HG02759 (cell line): ENCODE measurements around the gene SARNP.

Experiments
- ATAC-seq: cut with Tn5 transposase; IDR thresholded peaks from one replicate; pipeline ENCODE4 v1.9.1; 2021; ENCODE audit warnings: mild to moderate bottlenecking, moderate library complexity; ENCODE audit not compliant: unreplicated experiment

Gene SARNP

GRCh38 chr12:55711786-55712553 is 105.6 kb downstream of the SARNP start:
- no peak for ATAC-seq

GRCh38 chr12:55708695-55709233 is 108.8 kb downstream of the SARNP start:
- no peak for ATAC-seq

- ATAC-seq = peak; percentile 82
Observed at GRCh38 chr12:55707841-55708694, 109.5 kb downstream of the SARNP start, which contains the start of gene ITGA7. Gene ITGA7 (minus strand): TSS chr12:55707904. CDS start chr12:55707682, 222 bp downstream.
